B cell (primary cell): Measurements from ENCODE around the gene SNTG2.

Experiments used
- EZH2 ChIP-seq: IDR thresholded peaks from 2 replicates; pipeline ENCODE4 v1.6.1; 2012; ENCODE audit warnings: borderline replicate concordance, low read depth, mild to moderate bottlenecking, moderate library complexity, low read length; ENCODE audit not compliant: insufficient read depth, poor library complexity, severe bottlenecking
- TF ChIP-seq, protein P1 (sequence below): fragments of 200-600 bp; IDR thresholded peaks from one replicate; pipeline ENCODE4 v1.8.0; 2022; ENCODE audit warnings: antibody characterized with exemption, mild to moderate bottlenecking

DNA sequence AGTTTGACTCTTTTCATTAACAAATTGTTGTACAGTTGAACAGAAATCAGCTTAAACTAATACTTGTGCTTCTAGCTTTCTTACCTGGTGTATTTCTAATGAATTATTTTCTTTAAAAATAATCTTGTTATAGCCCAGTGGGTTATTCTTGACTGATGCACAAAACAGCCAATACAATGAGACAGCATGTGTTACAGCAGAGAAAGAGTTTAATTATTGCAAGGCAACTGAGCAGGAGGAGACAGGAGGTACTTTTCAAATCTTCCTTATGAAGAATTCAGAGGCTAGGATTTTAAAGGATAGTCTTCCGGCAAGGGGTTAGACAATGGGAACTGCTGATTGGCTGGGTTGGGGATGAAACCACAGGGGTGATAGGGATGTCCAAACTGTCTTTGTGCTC, 398.1 kb downstream of the SNTG2 start:
- no peak for TF ChIP-seq EZH2
- TF ChIP-seq, protein P1, sequence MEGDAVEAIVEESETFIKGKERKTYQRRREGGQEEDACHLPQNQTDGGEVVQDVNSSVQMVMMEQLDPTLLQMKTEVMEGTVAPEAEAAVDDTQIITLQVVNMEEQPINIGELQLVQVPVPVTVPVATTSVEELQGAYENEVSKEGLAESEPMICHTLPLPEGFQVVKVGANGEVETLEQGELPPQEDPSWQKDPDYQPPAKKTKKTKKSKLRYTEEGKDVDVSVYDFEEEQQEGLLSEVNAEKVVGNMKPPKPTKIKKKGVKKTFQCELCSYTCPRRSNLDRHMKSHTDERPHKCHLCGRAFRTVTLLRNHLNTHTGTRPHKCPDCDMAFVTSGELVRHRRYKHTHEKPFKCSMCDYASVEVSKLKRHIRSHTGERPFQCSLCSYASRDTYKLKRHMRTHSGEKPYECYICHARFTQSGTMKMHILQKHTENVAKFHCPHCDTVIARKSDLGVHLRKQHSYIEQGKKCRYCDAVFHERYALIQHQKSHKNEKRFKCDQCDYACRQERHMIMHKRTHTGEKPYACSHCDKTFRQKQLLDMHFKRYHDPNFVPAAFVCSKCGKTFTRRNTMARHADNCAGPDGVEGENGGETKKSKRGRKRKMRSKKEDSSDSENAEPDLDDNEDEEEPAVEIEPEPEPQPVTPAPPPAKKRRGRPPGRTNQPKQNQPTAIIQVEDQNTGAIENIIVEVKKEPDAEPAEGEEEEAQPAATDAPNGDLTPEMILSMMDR = no peak
